ENCODE measurements around the gene ARSJ. TPM values are rescaled to one million over a fixed set of nuclear protein-coding genes. Genes with fewer than 3 reads are reported as not detected.
"Not testable (repeated sequence)": the region's sequence is repeated elsewhere in the genome, so short reads cannot be mapped to it uniquely, and the experiment has no call there.

The ARSJ gene
- polyA plus RNA-seq, 1 donor, result 11.3 TPM

GRCh38 chr4:114017120-114017917 lies 37.9 kb upstream of the ARSJ start:
- no peaks in the 10 kb centered on the region for H3K9me3 ChIP-seq (ENCODE audit: control insufficient read depth, low read depth, low read length)
- WGBS (ENCODE audit: insufficient coverage, low lambda C conversion rate), result 100% methylated on average over 2 of the region's 4 CpGs
- peaks cover 7% of the 10 kb centered on the region for H3K4me1 ChIP-seq (ENCODE audit: control insufficient read depth, insufficient read depth, low read length)
- no peaks in the 10 kb centered on the region for H3K27me3 ChIP-seq (ENCODE audit: control insufficient read depth, insufficient read depth, low read length)
- no peak overlapping the region for H3K4me3 ChIP-seq (ENCODE audit: low read length)
- H3K27ac ChIP-seq (ENCODE audit: low read length), result no peak overlapping the region
- H3K36me3 ChIP-seq (ENCODE audit: control insufficient read depth, insufficient read depth, low read length), result no peaks in the 10 kb centered on the region
- no peak for DNase-seq

GRCh38 chr4:114015444-114015899 lies 36.0 kb upstream of the ARSJ start:
- WGBS (ENCODE audit: insufficient coverage, low lambda C conversion rate), result no CpG with 5 or more reads among the region's 1 CpG
- H3K36me3 ChIP-seq (ENCODE audit: control insufficient read depth, insufficient read depth, low read length), result no peaks in the 10 kb centered on the region
- H3K27me3 ChIP-seq (ENCODE audit: control insufficient read depth, insufficient read depth, low read length), result no peaks in the 10 kb centered on the region
- H3K4me1 ChIP-seq (ENCODE audit: control insufficient read depth, insufficient read depth, low read length), result peaks cover 7% of the 10 kb centered on the region
- H3K27ac ChIP-seq (ENCODE audit: low read length), result no peak overlapping the region
- DNase-seq, result no peak
- no peak overlapping the region for H3K4me3 ChIP-seq (ENCODE audit: low read length)
- H3K9me3 ChIP-seq (ENCODE audit: control insufficient read depth, low read depth, low read length), result no peaks in the 10 kb centered on the region

- no CpG with 5 or more reads among the region's 4 CpGs for WGBS (ENCODE audit: insufficient coverage, low lambda C conversion rate)
- H3K27ac ChIP-seq (ENCODE audit: low read length), result peak overlapping the region; percentile 56
- not testable (repeated sequence) for H3K4me1 ChIP-seq (ENCODE audit: control insufficient read depth, insufficient read depth, low read length); H3K9me3 ChIP-seq (ENCODE audit: control insufficient read depth, low read depth, low read length); H3K4me3 ChIP-seq (ENCODE audit: low read length); H3K27me3 ChIP-seq (ENCODE audit: control insufficient read depth, insufficient read depth, low read length); H3K36me3 ChIP-seq (ENCODE audit: control insufficient read depth, insufficient read depth, low read length)
- peak; percentile 77 to 84 for DNase-seq
These were observed 33.8 kb upstream of the ARSJ start for GRCh38 chr4:114013201-114013600.

GRCh38 chr4:114012749-114013148 lies 33.3 kb upstream of the ARSJ start:
- peaks cover 7% of the 10 kb centered on the region for H3K4me1 ChIP-seq (ENCODE audit: control insufficient read depth, insufficient read depth, low read length)
- WGBS (ENCODE audit: insufficient coverage, low lambda C conversion rate), result no CpG with 5 or more reads among the region's 8 CpGs
- no peak overlapping the region for H3K4me3 ChIP-seq (ENCODE audit: low read length)
- peak overlapping the region; percentile 56 for H3K27ac ChIP-seq (ENCODE audit: low read length)
- no peaks in the 10 kb centered on the region for H3K27me3 ChIP-seq (ENCODE audit: control insufficient read depth, insufficient read depth, low read length)
- H3K9me3 ChIP-seq (ENCODE audit: control insufficient read depth, low read depth, low read length), result no peaks in the 10 kb centered on the region
- DNase-seq, result no peak
- H3K36me3 ChIP-seq (ENCODE audit: control insufficient read depth, insufficient read depth, low read length), result no peaks in the 10 kb centered on the region

GRCh38 chr4:114005569-114006442 lies 26.4 kb upstream of the ARSJ start:
- H3K27me3 ChIP-seq (ENCODE audit: control insufficient read depth, insufficient read depth, low read length), result no peaks in the 10 kb centered on the region
- no peaks in the 10 kb centered on the region for H3K4me1 ChIP-seq (ENCODE audit: control insufficient read depth, insufficient read depth, low read length)
- WGBS (ENCODE audit: insufficient coverage, low lambda C conversion rate), result 100% methylated on average over 1 of the region's 4 CpGs
- no peak overlapping the region for H3K27ac ChIP-seq (ENCODE audit: low read length)
- H3K36me3 ChIP-seq (ENCODE audit: control insufficient read depth, insufficient read depth, low read length), result no peaks in the 10 kb centered on the region
- no peak overlapping the region for H3K4me3 ChIP-seq (ENCODE audit: low read length)
- peak in 1 of 2 donors; percentile 38 for DNase-seq
- H3K9me3 ChIP-seq (ENCODE audit: control insufficient read depth, low read depth, low read length), result no peaks in the 10 kb centered on the region

- H3K36me3 ChIP-seq (ENCODE audit: control insufficient read depth, insufficient read depth, low read length); H3K4me1 ChIP-seq (ENCODE audit: control insufficient read depth, insufficient read depth, low read length); H3K27me3 ChIP-seq (ENCODE audit: control insufficient read depth, insufficient read depth, low read length); H3K4me3 ChIP-seq (ENCODE audit: low read length); H3K27ac ChIP-seq (ENCODE audit: low read length); DNase-seq; H3K9me3 ChIP-seq (ENCODE audit: control insufficient read depth, low read depth, low read length): not testable (repeated sequence)
- WGBS (ENCODE audit: insufficient coverage, low lambda C conversion rate), result no CpG with 5 or more reads among the region's 20 CpGs
These were observed 25.2 kb upstream of the ARSJ start for GRCh38 chr4:114004483-114005226.

GRCh38 chr4:113998531-113998930 lies 19.1 kb upstream of the ARSJ start:
- DNase-seq, result no peak
- no peak overlapping the region for H3K4me3 ChIP-seq (ENCODE audit: low read length)
- no peaks in the 10 kb centered on the region for H3K36me3 ChIP-seq (ENCODE audit: control insufficient read depth, insufficient read depth, low read length)
- no peaks in the 10 kb centered on the region for H3K9me3 ChIP-seq (ENCODE audit: control insufficient read depth, low read depth, low read length)
- 78% methylated on average over 1 of the region's 1 CpG for WGBS (ENCODE audit: insufficient coverage, low lambda C conversion rate)
- H3K27me3 ChIP-seq (ENCODE audit: control insufficient read depth, insufficient read depth, low read length), result no peaks in the 10 kb centered on the region
- peak overlapping the region; percentile 46 for H3K27ac ChIP-seq (ENCODE audit: low read length)
- H3K4me1 ChIP-seq (ENCODE audit: control insufficient read depth, insufficient read depth, low read length), result peaks cover 3% of the 10 kb centered on the region

GRCh38 chr4:113998079-113998478 lies 18.6 kb upstream of the ARSJ start:
- H3K27ac ChIP-seq (ENCODE audit: low read length), result peak overlapping the region; percentile 46
- no peaks in the 10 kb centered on the region for H3K27me3 ChIP-seq (ENCODE audit: control insufficient read depth, insufficient read depth, low read length)
- H3K36me3 ChIP-seq (ENCODE audit: control insufficient read depth, insufficient read depth, low read length), result no peaks in the 10 kb centered on the region
- H3K4me1 ChIP-seq (ENCODE audit: control insufficient read depth, insufficient read depth, low read length), result peaks cover 3% of the 10 kb centered on the region
- WGBS (ENCODE audit: insufficient coverage, low lambda C conversion rate), result no CpG with 5 or more reads among the region's 5 CpGs
- no peaks in the 10 kb centered on the region for H3K9me3 ChIP-seq (ENCODE audit: control insufficient read depth, low read depth, low read length)
- peak; percentile 26 to 71 for DNase-seq
- no peak overlapping the region for H3K4me3 ChIP-seq (ENCODE audit: low read length)

- DNase-seq, result no peak
- no peaks in the 10 kb centered on the region for H3K9me3 ChIP-seq (ENCODE audit: control insufficient read depth, low read depth, low read length)
- H3K4me3 ChIP-seq (ENCODE audit: low read length), result no peak overlapping the region
- no peaks in the 10 kb centered on the region for H3K36me3 ChIP-seq (ENCODE audit: control insufficient read depth, insufficient read depth, low read length)
- H3K27me3 ChIP-seq (ENCODE audit: control insufficient read depth, insufficient read depth, low read length), result no peaks in the 10 kb centered on the region
- H3K27ac ChIP-seq (ENCODE audit: low read length), result no peak overlapping the region
- no CpG with 5 or more reads among the region's 1 CpG for WGBS (ENCODE audit: insufficient coverage, low lambda C conversion rate)
- peaks cover 3% of the 10 kb centered on the region for H3K4me1 ChIP-seq (ENCODE audit: control insufficient read depth, insufficient read depth, low read length)
These were observed 17.8 kb upstream of the ARSJ start for GRCh38 chr4:113997206-113997605.

- Histone ChIP-seq H3K4me3 (ENCODE audit: low read length) (no peak overlapping the region), H3K9me3 (ENCODE audit: control insufficient read depth, low read depth, low read length) (no peaks in the 10 kb centered on the region), H3K27ac (ENCODE audit: low read length) (no peak overlapping the region), H3K27me3 (ENCODE audit: control insufficient read depth, insufficient read depth, low read length) (no peaks in the 10 kb centered on the region), H3K36me3 (ENCODE audit: control insufficient read depth, insufficient read depth, low read length) (no peaks in the 10 kb centered on the region), H3K4me1 (ENCODE audit: control insufficient read depth, insufficient read depth, low read length) (peaks cover 3% of the 10 kb centered on the region)
- no peak for DNase-seq
- no CpG with 5 or more reads among the region's 4 CpGs for WGBS (ENCODE audit: insufficient coverage, low lambda C conversion rate)
These were observed 17.2 kb upstream of the ARSJ start for GRCh38 chr4:113996599-113997177.
